AG04450 (cell line): ENCODE data around the gene DGKG. TPM values are rescaled to one million over a fixed set of nuclear protein-coding genes. Genes with fewer than 3 reads are reported as not detected.

ENCODE experiments used
- CTCF ChIA-PET: fragments of 300-600, 350-600 bp; formaldehyde crosslinking; extraction: SDS; loops from one replicate; lab custom pipeline; 2022; ENCODE audit warnings: antibody characterized with exemption, inconsistent platforms; lab: Charles Lee
- POLR2A ChIA-PET: fragments of 350-600 bp; formaldehyde crosslinking; extraction: SDS; loops from one replicate; lab custom pipeline; 2021; ENCODE audit warnings: antibody characterized with exemption, inconsistent platforms; lab: Yijun Ruan, JAX
- DNase-seq: peaks from one replicate; pipeline ENCODE4 v3.0.0-alpha.2; 2011; ENCODE audit warnings: low read depth, low spot score
- H3K27ac ChIP-seq: one replicate; pipeline ENCODE4 v1.5.1; 2012; ENCODE audit warnings: low read depth, low read length, control low read depth
- H3K27me3 ChIP-seq: one replicate; pipeline ENCODE4 v1.6.0; 2012; ENCODE audit warnings: low read length; ENCODE audit not compliant: control insufficient read depth, insufficient read depth
- H3K4me3 ChIP-seq: 2 replicates; pipeline ENCODE4 v1.5.1; 2011; ENCODE audit warnings: mild to moderate bottlenecking, low read depth, low read length, control low read depth
- H3K9me3 ChIP-seq: 2 replicates; pipeline ENCODE4 v1.5.1; 2012; ENCODE audit warnings: low read length; ENCODE audit not compliant: control insufficient read depth, insufficient read depth
- CTCF ChIP-seq: IDR thresholded peaks from 2 replicates; pipeline ENCODE4 v1.5.1; 2011; ENCODE audit warnings: low read depth, low read length, control low read depth, inconsistent platforms
- polyA plus RNA-seq: library from polyadenylated mRNA; depleted of rRNA; stranded (reverse); fragments of >200 nt; gene quantifications from 2 replicates; pipeline ENCODE4 v1.2.3, GENCODE V29; 2011

Gene DGKG
- polyA plus RNA-seq, 1 experiment, result 5.1 TPM

- Histone ChIP-seq H3K4me3 (no peak overlapping the region), H3K9me3 (no peaks in the 10 kb centered on the region), H3K27me3 (no peaks in the 10 kb centered on the region), H3K27ac (no peak overlapping the region)
- no peak for DNase-seq
- POLR2A ChIA-PET, result no interaction called here
- no peak for TF ChIP-seq CTCF
- CTCF ChIA-PET, result interaction anchor here (1.5 kb wide), 1 partner anchor 157 kb away, joined by 4 read pairs; no protein-coding TSS in a partner anchor
Measured at GRCh38 chr3:186100398-186100797, 261.6 kb downstream of the DGKG start.

- H3K27me3 ChIP-seq, result no peaks in the 10 kb centered on the region
- H3K27ac ChIP-seq, result no peak overlapping the region
- peak; percentile 45 for DNase-seq
- no peak overlapping the region for H3K4me3 ChIP-seq
- CTCF ChIA-PET, result interaction anchor here (0.6 to 1.7 kb wide), 3 partner anchors 116 to 160 kb away, joined by 4 to 12 read pairs (median 7); no protein-coding TSS in a partner anchor
- POLR2A ChIA-PET, result interaction anchor here (0.6 to 1.8 kb wide), 2 partner anchors 10 to 725 kb away, joined by 3 to 4 read pairs; partner anchors contain the start of gene ETV5
- TF ChIP-seq CTCF, result no peak
- H3K9me3 ChIP-seq, result no peaks in the 10 kb centered on the region
Measured at GRCh38 chr3:186099178-186099577, 262.9 kb downstream of the DGKG start.

GRCh38 chr3:186098740-186099139, 263.3 kb downstream of the DGKG start:
- Histone ChIP-seq H3K9me3 (no peaks in the 10 kb centered on the region), H3K27me3 (no peaks in the 10 kb centered on the region), H3K4me3 (no peak overlapping the region), H3K27ac (no peak overlapping the region)
- ChIA-PET POLR2A (interaction anchor here (0.6 to 1.8 kb wide), 3 partner anchors 9 to 725 kb away, joined by 3 to 4 read pairs (median 4); partner anchors contain the start of gene ETV5), CTCF (interaction anchor here (1.3 to 1.7 kb wide), 3 partner anchors 11 to 161 kb away, joined by 3 to 7 read pairs (median 4); no protein-coding TSS in a partner anchor)
- no peak for TF ChIP-seq CTCF
- no peak for DNase-seq

GRCh38 chr3:186097663-186098451, 264.2 kb downstream of the DGKG start:
- no peak overlapping the region for H3K27ac ChIP-seq
- H3K4me3 ChIP-seq, result peak overlapping the region; percentile 49
- H3K9me3 ChIP-seq, result no peaks in the 10 kb centered on the region
- POLR2A ChIA-PET, result interaction anchor here (0.6 to 1.8 kb wide), 3 partner anchors 10 to 103 kb away, joined by 3 to 4 read pairs (median 4); partner anchors contain the start of gene ETV5
- TF ChIP-seq CTCF, result no peak
- DNase-seq, result no peak
- CTCF ChIA-PET, result interaction anchor here (0.7 to 1.7 kb wide), 6 partner anchors 10 to 519 kb away, joined by 3 to 7 read pairs (median 3); no protein-coding TSS in a partner anchor
- H3K27me3 ChIP-seq, result no peaks in the 10 kb centered on the region

GRCh38 chr3:186097317-186097662, 264.7 kb downstream of the DGKG start:
- no peaks in the 10 kb centered on the region for H3K27me3 ChIP-seq
- H3K27ac ChIP-seq, result no peak overlapping the region
- DNase-seq, result no peak
- no peaks in the 10 kb centered on the region for H3K9me3 ChIP-seq
- ChIA-PET CTCF (interaction anchor here (0.9 to 1.3 kb wide), 3 partner anchors 10 to 520 kb away, joined by 3 read pairs; no protein-coding TSS in a partner anchor), POLR2A (interaction anchor here (1.4 kb wide), 1 partner anchor 102 kb away, joined by 3 read pairs; no protein-coding TSS in a partner anchor)
- H3K4me3 ChIP-seq, result no peak overlapping the region
- TF ChIP-seq CTCF, result no peak
